Activated CD4-positive, alpha-beta memory T cell treated with anti-CD3 and anti-CD28 coated beads for 36 hours (primary cell): Measurements from ENCODE around the gene CITED1. TPM values are rescaled to one million over a fixed set of nuclear protein-coding genes. Genes with fewer than 3 reads are reported as not detected.
"Not testable (repeated sequence)": the region's sequence is repeated elsewhere in the genome, so short reads cannot be mapped to it uniquely, and the experiment has no call there.

Source experiments
- CTCF ChIA-PET: fragments of 350-600 bp; sonication (Branson Sonifier 250); formaldehyde crosslinking; loops from one replicate; lab custom pipeline; 2021; ENCODE audit warnings: antibody characterized with exemption, inconsistent platforms; lab: Charles Lee
- POLR2A ChIA-PET: fragments of 350-600 bp; sonication (Branson Sonifier 250); formaldehyde crosslinking; loops from one replicate; lab custom pipeline; 2021; ENCODE audit warnings: antibody characterized with exemption; lab: Charles Lee
- DNase-seq: peaks from one replicate; pipeline ENCODE4 v3.0.0-alpha.2; 2020
- H3K27ac Mint-ChIP-seq: one replicate; pipeline ENCODE4 v1.8.0; 2021; ENCODE audit warnings: mixed read lengths
- H3K27me3 Mint-ChIP-seq: one replicate; pipeline ENCODE4 v1.8.0; 2021; ENCODE audit warnings: mixed read lengths
- H3K36me3 Mint-ChIP-seq: one replicate; pipeline ENCODE4 v1.8.0; 2021; ENCODE audit warnings: mixed read lengths
- H3K4me1 Mint-ChIP-seq: one replicate; pipeline ENCODE4 v1.8.0; 2021; ENCODE audit warnings: low read depth, mixed read lengths
- H3K4me3 Mint-ChIP-seq: one replicate; pipeline ENCODE4 v1.8.0; 2021; ENCODE audit warnings: mild to moderate bottlenecking, mixed read lengths
- H3K9me3 Mint-ChIP-seq: one replicate; pipeline ENCODE4 v1.8.0; 2021; ENCODE audit warnings: mixed read lengths
- intact Hi-C: fragments of 100-400 bp; cut with micrococcal nuclease; formaldehyde crosslinking; loops from one replicate; pipeline ENCODE4 v1.15.1; 2023
- total RNA-seq, 2 experiments: library from RNA; stranded (reverse); gene quantifications; one replicate each; pipeline ENCODE4 v1.2.3, GENCODE V29; 2021

CITED1 gene
- total RNA-seq, 2 experiments from 2014 or later = not detected

DNA sequence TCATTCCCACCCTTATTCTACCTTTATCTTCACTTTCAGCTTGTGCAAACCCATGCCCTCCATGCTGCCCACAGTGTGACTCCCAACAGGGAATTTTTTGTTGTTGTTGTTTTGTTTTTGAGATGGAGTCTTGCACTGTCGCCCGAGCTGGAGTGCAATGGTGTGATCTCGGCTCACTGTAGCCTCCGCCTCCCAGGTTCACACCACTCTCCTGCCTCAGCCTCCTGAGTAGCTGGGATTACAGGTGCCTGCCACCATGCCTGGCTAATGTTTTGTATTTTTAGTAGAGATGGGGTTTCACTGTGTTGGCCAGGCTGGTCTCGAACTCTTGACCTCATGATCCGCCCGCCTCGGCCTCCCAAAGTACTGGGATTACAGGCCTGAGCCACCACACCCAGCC, 13.9 kb upstream of the CITED1 start:
- H3K4me3 Mint-ChIP-seq, DNase-seq, H3K9me3 Mint-ChIP-seq, intact Hi-C loops, CTCF ChIA-PET, H3K4me1 Mint-ChIP-seq, H3K27me3 Mint-ChIP-seq, POLR2A ChIA-PET, H3K27ac Mint-ChIP-seq, H3K36me3 Mint-ChIP-seq: not testable (repeated sequence)

DNA sequence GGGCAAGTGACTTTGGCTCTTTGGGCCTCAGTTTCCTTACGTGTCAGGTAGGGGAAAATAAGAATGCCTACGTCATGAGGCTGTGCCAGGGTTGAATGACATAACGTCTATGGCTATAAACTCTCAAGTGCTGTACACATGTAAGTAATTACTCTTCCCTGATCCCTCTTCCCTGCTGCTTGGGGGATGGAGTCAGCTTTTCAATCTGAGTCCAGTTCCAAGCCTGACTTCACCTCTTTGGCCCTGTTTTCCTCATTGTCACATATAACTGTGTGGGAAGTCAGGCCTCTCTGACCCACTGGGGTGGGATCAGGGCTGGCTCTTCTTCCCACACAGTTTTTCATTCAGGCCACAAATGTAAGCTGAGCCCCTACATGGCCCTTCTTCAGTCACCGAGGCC, 11.4 kb upstream of the CITED1 start:
- ChIA-PET POLR2A (no interaction called here), CTCF (no interaction called here)
- H3K36me3 Mint-ChIP-seq = no peaks in the 10 kb centered on the region
- no peaks in the 10 kb centered on the region for H3K4me1 Mint-ChIP-seq
- no peak for DNase-seq
- H3K9me3 Mint-ChIP-seq = no peaks in the 10 kb centered on the region
- no peak overlapping the region for H3K27ac Mint-ChIP-seq
- peaks cover 5% of the 10 kb centered on the region for H3K27me3 Mint-ChIP-seq
- no peak overlapping the region for H3K4me3 Mint-ChIP-seq
- intact Hi-C loops = no loop called here

DNA sequence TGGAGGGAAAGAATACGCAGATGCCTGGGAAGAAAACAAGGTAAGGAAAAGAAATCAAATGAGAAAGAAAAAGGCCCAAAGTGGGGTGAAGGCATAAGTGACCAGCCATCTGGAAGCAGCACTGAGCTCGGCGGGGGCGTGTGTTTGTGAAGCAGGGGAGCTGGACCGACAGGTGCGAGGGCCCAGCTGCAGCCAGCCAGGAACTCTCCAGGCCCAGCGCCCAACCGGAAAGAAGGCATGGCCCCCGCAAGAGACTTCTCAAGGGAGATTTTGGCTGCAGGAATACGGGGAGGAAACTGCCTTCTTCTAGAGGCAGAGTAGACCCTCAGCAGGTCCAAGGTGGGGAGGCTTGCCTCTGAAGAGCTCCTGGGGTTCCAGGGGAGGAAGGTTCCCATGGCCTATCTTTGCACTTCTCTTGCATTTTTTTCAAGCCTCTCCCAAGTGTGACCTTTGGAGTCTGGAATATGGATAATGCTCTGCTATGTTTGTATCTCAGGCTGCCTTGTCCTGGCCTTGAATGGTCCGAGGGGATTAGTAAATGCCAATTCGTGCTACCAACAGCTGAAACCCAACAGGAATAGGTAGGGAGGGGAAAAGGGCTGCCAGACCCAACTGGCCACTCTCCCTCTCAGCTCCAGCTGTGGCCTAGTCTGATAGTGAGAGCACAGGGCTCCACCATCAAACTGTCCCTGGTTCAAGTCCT, 10.8 kb upstream of the CITED1 start:
- Mint-ChIP-seq H3K4me1 (no peaks in the 10 kb centered on the region), H3K27ac (no peak overlapping the region), H3K9me3 (no peaks in the 10 kb centered on the region), H3K4me3 (no peak overlapping the region), H3K27me3 (peaks cover 5% of the 10 kb centered on the region), H3K36me3 (no peaks in the 10 kb centered on the region)
- ChIA-PET CTCF (no interaction called here), POLR2A (no interaction called here)
- intact Hi-C loops = no loop called here
- no peak for DNase-seq

DNA sequence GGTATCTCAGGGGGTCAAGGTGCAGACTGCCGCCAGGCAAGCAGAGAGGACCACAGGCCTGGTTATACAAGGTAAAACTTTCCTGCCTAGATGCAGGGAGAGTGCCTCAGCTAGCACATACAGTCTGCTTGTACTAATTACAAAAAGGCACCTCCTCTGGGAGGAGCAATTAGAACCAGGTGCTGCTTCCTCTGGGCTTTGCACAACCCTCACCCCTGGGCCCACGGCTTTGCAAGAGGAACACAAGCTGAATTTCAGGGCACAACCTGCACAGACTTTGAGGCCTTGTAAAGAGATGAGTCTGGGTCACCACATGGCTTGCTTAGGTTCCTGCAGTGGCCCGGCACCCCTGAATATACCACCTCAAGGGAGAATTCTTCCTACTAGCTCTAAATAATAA, 9.2 kb upstream of the CITED1 start:
- Mint-ChIP-seq H3K27me3 (peaks cover 6% of the 10 kb centered on the region), H3K4me3 (no peak overlapping the region), H3K27ac (no peak overlapping the region), H3K36me3 (no peaks in the 10 kb centered on the region), H3K4me1 (no peaks in the 10 kb centered on the region), H3K9me3 (no peaks in the 10 kb centered on the region)
- POLR2A ChIA-PET = no interaction called here
- intact Hi-C loops = no loop called here
- CTCF ChIA-PET = no interaction called here
- DNase-seq = no peak

DNA sequence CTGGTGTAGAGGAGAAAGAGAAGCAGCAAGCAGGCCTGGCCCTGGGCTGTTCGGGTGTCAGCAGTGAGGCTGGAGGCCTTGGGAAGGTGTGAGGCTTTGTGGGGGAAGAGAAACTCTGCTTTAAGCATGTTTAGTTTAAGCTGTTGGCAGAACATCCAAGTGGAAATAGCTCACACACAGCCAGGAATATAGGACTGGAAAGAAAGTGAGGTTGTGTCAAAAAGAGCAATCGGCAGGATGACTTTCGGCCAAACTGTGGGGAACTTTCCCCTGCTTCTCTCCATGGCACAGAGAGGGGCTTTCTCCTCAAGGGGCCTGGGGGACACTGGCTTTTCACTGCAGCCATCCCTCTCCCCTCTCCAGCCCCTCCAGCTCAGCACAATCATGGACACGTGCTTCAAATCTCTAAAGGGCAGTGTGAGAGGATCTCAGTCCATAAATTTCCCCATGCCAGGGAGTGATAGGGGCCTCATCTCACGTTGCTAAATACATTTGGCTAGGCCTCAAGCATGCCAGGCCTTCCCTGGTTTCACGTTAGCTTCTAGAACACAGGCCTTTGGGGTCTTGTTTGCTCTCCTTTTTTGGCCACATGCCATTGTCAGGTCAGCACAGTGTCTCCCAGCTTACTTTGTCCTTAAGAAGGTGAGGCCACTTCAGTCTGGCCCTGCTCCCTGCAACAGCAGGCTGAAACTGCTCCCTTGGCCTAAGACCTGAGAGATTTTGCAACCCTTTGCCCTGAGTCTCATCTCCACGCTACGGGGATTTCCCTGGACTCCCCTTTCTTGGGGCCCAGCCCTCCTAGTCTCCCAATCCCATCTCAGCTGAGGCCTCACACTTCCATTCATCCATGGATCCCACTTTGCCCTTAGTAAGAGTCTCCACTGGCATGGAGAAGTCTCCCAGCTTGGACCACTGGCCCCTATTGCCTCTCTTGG, 8.3 kb upstream of the CITED1 start:
- Mint-ChIP-seq H3K36me3 (no peaks in the 10 kb centered on the region), H3K27me3 (peaks cover 10% of the 10 kb centered on the region), H3K4me1 (peaks cover 4% of the 10 kb centered on the region), H3K4me3 (no peak overlapping the region), H3K27ac (no peak overlapping the region), H3K9me3 (no peaks in the 10 kb centered on the region)
- intact Hi-C loops = no loop called here
- ChIA-PET CTCF (no interaction called here), POLR2A (no interaction called here)
- no peak for DNase-seq

DNA sequence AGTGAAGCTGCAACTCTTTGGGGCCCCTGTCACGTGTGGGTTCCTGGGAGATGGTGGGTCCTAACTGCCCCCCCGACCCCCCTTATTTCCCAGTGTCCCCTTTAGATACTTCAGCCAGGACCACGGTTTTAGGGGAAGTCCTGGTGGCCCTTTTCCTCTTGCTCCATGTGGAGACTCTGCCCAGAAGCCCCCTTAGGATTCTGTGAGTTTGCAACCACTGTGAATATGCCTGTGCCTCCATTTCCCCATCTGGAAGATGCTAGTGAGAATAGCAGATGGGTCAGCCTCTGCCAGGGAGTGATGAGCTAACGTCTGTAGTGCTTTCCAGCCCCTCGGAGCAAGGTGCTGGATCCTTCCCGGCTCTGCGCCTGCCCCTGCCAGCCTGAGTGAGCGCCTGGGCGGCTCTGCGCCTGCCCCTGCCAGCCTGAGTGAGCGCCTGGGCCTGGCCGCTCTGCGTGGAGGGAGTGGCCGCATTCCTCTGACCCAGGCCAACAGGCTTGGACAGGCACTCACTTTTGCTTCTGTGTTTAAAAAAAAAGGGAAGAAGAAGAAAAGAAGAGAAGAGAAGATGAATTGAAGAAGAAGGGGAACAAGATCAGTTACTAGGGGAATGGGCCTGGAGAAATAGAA, 6.7 kb upstream of the CITED1 start:
- no peaks in the 10 kb centered on the region for H3K9me3 Mint-ChIP-seq

DNA sequence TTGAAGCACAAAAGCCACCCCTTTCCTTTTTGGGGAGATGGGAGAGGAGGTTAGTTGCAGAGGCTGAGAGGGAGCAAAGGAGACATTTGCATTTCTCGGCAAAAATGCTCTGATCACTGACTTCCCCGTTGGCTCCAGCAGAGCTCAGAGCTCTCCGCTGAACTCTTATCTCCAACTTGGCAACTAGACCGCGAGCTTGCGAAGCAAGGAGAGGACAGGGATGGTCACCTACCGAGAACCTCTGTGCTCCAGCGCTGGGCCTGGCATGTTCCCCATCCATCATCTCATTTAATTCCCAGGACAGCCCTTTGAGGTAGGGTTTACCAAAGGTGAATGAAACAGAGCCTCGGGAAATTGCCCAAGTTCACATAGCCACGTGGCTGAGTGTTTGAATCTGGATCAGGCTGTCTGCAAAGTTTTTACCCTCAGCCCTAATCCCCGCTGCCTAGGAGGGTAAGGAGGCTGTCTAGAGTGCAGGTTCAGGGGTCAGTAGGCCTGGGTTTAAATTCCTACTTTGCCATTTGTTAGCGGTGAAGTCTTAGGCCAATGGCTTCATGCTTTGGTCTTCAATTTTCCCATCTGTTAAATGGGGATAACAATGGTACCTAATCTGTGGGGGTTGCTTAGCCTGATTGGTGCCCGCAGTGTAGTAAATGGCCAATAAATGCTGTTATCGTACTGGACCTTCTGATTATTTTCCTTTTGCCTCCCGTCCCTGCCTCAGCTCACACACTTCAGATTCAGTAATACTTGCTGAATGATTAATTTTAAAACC, 3.8 kb upstream of the CITED1 start:
- CTCF ChIA-PET = no interaction called here

More for the DNA sequence above, 6.7 kb upstream of the CITED1 start:
- H3K27me3 Mint-ChIP-seq = peaks cover 21% of the 10 kb centered on the region
- no peak for DNase-seq
- no peak overlapping the region for H3K4me3 Mint-ChIP-seq
- intact Hi-C loops = no loop called here
- peaks cover 16% of the 10 kb centered on the region for H3K4me1 Mint-ChIP-seq
- H3K27ac Mint-ChIP-seq = no peak overlapping the region
- POLR2A ChIA-PET = no interaction called here
- CTCF ChIA-PET = no interaction called here
- H3K36me3 Mint-ChIP-seq = no peaks in the 10 kb centered on the region

DNA sequence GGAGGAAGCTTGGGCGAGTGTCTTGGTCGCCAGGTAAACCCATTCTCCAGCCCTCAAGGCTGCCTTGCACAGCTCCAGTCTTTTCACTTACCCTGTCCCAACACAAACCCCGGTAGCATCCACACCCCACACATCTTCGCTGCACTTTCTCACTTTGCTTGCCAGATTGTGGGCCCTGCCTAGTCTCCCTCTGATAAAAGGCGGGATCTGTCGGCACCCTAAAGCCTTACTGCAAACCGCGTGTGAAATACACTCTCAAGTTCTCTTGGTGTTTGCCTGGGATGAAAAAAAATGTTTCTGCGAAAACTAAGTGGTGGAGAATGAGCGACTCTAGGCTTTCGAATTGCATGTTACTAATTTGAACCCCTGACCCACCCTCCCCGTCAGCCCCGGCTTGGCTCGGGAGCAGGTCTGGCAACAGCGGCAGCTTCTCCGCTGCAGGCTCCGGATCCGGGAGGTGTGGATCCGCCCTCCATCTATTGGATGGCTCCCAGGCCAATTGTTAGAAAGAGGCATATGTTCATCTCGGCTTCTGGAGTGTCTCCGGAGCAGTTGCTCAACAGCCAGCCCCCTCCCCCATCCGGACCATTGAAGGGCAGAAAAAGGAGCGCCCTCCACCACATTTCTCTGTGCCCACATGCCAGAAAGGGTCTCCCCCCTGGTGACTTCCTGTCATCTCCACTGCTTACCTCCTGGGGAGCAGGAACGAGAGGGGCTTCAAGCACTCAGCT, 3.0 kb upstream of the CITED1 start:
- Mint-ChIP-seq H3K27ac (no peak overlapping the region), H3K4me3 (peak overlapping the region; percentile 29), H3K36me3 (no peaks in the 10 kb centered on the region), H3K27me3 (peaks cover 42% of the 10 kb centered on the region), H3K4me1 (peaks cover 29% of the 10 kb centered on the region), H3K9me3 (no peaks in the 10 kb centered on the region)
- POLR2A ChIA-PET = interaction anchor here (0.9 kb wide), 1 partner anchor 31 kb away, joined by 3 read pairs; the partner anchor contains the start of gene RPS4X
- intact Hi-C loops = loop anchor here (5.0 to 10.0 kb wide), 2 partner anchors 39 to 236 kb away; no protein-coding TSS in a partner anchor
- CTCF ChIA-PET = interaction anchor here (1.0 kb wide), 1 partner anchor 31 kb away, joined by 5 read pairs; the partner anchor contains the start of gene RPS4X
- peak; percentile 46 for DNase-seq

More for the DNA sequence above, 3.8 kb upstream of the CITED1 start:
- H3K4me1 Mint-ChIP-seq = peaks cover 29% of the 10 kb centered on the region
- no peak overlapping the region for H3K27ac Mint-ChIP-seq
- peaks cover 38% of the 10 kb centered on the region for H3K27me3 Mint-ChIP-seq
- no peak overlapping the region for H3K4me3 Mint-ChIP-seq
- POLR2A ChIA-PET = interaction anchor here (0.9 kb wide), 1 partner anchor 32 kb away, joined by 3 read pairs; the partner anchor contains the start of gene RPS4X
- H3K9me3 Mint-ChIP-seq = no peaks in the 10 kb centered on the region
- DNase-seq = no peak
- intact Hi-C loops = loop anchor here (5.0 to 10.0 kb wide), 2 partner anchors 38 to 235 kb away; no protein-coding TSS in a partner anchor
- no peaks in the 10 kb centered on the region for H3K36me3 Mint-ChIP-seq

DNA sequence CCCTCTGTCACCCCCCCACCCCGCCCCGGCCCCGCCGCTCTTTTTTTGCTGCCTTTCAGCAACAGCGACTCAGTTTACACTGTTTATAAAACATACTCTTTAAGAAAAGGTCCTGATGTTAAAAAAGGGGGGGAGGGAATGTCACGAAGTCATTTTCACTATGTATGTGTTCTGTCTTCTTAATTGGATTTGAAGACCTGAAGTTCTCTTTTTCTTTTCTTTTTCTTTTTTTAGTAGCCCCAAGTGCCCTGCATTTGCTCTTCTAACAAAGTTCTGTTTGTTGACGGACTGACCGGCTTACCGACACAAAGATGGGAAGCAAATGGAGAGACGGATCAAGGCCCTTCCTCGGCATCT, 2.5 kb upstream of the CITED1 start:
- DNase-seq = no peak
- H3K4me1 Mint-ChIP-seq = peaks cover 29% of the 10 kb centered on the region
- peak overlapping the region; percentile 29 for H3K4me3 Mint-ChIP-seq
- no peaks in the 10 kb centered on the region for H3K36me3 Mint-ChIP-seq
- H3K9me3 Mint-ChIP-seq = no peaks in the 10 kb centered on the region
- CTCF ChIA-PET = interaction anchor here (1.0 kb wide), 1 partner anchor 31 kb away, joined by 5 read pairs; the partner anchor contains the start of gene RPS4X
- POLR2A ChIA-PET = no interaction called here
- H3K27ac Mint-ChIP-seq = no peak overlapping the region
- intact Hi-C loops = loop anchor here (5.0 to 10.0 kb wide), 2 partner anchors 39 to 237 kb away; no protein-coding TSS in a partner anchor
- H3K27me3 Mint-ChIP-seq = peaks cover 43% of the 10 kb centered on the region

DNA sequence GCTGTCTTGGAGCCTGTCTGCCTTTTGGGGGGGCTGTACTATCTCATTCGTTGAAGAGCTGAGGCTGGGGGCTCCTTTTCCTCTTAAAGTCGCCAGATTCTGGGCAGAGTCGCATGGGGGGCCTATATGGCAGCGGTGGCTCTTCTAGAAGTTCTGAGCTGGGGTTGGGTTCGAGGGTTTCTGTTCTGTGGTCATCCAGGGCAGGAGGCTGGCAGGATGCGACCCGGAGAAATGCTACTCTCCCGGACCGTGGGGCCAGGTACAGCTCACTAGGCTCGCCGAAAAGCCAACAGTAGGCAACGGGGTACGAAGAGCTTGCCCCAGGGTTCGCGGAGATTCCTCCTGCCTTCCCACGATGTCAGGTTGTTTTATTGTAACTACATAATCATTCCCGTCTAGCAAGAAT, 1.9 kb upstream of the CITED1 start:
- H3K36me3 Mint-ChIP-seq = no peaks in the 10 kb centered on the region
- ChIA-PET POLR2A (interaction anchor here (1.2 kb wide), 1 partner anchor 31 kb away, joined by 3 read pairs; the partner anchor contains the start of gene RPS4X), CTCF (no interaction called here)
- peaks cover 46% of the 10 kb centered on the region for H3K27me3 Mint-ChIP-seq
- H3K9me3 Mint-ChIP-seq = no peaks in the 10 kb centered on the region
- H3K27ac Mint-ChIP-seq = no peak overlapping the region
- DNase-seq = no peak
- peak overlapping the region; percentile 29 for H3K4me3 Mint-ChIP-seq
- peaks cover 29% of the 10 kb centered on the region for H3K4me1 Mint-ChIP-seq
- intact Hi-C loops = loop anchor here (5.0 to 10.0 kb wide), 2 partner anchors 40 to 237 kb away; no protein-coding TSS in a partner anchor
